SKM-1 (cell line): ENCODE results near the gene ZBTB12.
"Not testable (repeated sequence)": the region's sequence is repeated elsewhere in the genome, so short reads cannot be mapped to it uniquely, and the experiment has no call there.

Source experiments
- DNase-seq: peaks from one replicate; lab custom pipeline; 2025; ENCODE audit not compliant: unreplicated experiment; lab: John Stamatoyannopoulos, UW

ZBTB12 gene

DNA sequence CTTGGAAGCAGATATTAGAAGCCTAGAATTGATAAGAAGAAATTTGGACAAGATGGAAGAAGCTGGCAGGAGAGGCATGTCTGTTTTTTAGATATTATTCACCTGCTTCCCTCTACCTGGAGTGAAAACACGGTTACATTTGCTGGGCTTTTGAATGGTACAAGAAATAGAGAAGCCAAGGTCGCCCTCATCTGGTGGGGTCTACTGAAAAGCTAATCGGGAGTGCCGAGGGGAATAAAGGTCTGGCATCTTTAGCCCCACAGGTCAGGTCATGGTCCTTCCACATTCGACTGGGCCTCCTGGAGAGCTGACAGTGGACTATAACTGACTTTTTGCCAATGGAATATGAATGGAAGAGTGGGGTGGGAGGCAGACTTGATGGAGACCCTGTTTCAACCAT, 21.1 kb upstream of the ZBTB12 start:
- DNase-seq, result no peak

DNA sequence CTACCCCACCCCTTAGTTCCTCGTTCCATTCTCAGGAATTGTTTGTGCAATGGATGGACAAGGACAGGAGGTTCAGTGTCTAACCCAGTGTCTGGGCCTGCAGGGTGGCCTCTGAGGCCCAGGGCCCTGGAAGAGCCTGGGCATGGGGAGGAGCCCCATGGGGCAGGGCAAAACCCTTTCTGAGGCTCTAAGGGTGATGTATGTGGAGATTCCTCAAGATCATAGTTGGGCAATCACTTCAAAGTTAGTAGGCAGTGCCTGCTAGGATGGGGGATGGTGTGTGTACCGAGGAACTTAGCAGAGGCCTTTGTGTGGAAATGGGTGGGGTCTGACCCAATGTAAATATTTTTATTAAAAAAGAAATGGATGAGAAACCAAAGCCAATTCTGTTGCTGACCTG, 18.9 kb upstream of the ZBTB12 start:
- no peak for DNase-seq

DNA sequence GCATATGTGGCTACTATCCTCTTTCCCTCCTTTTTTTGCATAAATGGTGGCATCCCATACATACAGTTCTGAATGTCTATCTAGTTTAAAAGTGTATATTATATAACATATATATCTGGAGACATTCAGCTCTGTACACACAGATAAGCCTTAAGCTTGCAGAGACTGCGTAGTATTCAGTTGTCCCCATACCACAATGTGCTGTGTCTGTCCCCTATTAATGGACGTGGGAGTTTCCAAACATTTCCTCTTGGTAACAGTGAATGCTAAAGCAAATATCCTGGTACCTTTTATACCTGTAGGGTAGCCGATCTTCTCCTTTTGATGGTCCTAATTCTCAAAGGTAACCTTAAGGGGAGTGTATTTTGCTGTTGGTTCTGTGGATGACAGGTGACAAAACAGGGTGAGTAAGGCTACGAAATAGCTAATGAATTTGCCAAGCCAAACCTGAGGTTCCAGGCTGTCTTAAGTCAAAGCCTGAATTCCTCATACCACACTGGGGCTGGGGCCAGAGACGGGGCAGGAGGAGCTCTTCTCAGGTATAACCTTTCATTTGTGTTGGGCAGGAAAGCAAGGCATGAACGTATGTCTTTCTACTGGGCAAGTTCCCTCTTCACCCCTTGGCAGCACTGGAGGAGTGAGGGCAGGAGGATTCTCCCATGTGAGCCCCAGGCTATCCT, 17.9 kb upstream of the ZBTB12 start:
- no peak for DNase-seq

DNA sequence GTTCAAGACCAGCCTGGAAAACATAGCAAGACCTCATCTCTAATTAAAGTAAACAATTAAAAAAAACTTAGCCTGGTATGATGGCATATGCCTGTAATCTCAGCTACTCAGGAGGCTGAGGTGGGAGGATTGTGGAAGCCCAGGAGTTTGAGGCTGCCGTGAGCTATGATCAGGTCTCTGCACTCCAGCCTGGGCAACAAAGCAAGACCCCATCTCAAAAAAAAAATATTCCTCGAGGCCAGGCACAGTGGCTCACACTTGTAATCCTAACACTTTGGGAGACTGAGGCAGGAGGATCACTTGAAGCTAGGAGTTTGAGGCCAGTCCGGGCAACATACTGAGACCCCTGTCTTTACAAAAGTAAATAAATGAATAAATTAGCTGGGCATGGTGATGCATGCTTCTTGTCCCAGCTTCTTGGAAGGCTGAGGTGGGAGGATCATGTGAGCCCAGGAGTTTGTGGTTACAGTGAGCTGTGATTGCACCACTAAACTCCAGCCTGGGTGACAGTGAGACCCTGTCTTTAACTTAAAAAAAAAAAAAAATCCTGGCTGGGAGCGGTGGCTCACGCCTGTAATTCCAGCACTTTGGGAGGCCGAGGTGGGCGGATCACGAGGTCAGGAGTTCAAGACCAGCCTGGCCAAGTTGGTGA, 16.3 kb upstream of the ZBTB12 start:
- DNase-seq, result no peak

DNA sequence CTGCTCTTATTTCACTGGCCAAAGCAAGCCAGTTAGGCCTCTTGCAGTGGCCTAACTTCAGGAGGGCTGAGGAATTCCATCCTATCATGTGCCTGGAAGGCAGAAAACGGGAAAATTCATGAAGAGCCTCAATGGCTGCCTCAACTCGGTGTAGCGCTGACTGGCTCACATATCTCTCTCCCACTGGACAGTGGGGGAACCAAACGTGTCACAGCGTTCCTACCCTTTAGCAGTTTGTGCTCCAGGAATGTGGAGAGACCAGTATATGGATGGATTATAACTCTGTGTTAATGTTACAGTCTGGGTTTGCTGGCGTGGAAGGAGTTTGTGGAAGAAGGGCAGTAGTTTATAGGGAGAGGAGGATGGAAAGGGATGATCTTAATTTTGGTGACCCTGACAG, 13.9 kb upstream of the ZBTB12 start:
- DNase-seq, result no peak

DNA sequence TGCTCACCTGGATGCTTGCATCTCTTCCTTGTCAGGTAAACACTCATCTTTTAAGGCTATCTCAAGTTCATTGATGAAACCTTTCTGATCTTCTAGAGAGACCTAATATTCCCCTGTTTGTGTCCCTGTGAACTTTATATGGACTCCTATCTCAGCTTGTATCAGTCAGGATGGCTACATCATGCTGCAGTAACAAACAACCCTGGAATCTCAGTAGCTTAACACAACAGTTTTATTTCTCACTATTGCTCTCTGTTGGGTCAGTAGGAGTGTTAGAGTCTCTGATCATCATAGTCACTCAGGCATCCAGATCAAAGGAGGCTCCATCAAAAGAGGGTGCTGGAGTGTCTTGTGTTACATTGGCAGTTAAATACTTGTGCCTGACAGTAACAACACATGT, 13.5 kb upstream of the ZBTB12 start:
- no peak for DNase-seq

DNA sequence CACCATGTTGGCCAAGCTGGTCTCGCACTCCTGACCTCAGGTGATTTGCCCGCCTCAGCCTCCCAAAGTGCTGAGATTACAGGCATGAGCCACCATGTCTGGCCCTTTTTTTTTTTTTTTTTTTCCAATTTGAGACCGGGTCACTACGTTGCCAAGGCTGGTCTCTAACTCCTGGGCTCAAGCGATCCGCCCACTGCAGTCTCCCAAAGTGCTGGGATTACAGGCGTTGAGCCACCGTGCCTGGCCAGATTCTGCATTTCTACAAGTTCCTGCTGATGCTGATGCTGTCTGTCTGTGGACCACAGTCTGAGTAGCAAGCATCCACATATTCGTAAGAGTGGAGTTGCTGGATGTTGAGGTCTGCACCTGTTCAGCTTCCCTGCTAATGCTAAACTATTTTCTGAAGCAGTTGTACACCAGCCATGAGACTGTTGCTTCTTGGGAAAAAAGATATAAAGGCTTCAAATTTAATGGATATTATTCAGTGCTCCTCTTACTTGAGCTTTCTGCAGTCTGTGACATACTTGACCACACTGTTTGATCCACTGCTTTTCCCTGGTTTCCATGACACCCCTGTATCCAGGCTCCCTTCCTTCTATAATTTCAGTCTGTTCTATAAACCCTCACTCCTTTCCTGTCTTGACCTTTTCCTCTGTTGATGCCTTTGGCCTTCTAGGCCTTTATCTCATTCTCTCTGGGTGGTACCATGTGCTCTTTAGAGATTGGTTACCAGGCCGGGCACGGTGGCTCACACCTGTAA, 10.1 kb upstream of the ZBTB12 start:
- DNase-seq, result no peak

DNA sequence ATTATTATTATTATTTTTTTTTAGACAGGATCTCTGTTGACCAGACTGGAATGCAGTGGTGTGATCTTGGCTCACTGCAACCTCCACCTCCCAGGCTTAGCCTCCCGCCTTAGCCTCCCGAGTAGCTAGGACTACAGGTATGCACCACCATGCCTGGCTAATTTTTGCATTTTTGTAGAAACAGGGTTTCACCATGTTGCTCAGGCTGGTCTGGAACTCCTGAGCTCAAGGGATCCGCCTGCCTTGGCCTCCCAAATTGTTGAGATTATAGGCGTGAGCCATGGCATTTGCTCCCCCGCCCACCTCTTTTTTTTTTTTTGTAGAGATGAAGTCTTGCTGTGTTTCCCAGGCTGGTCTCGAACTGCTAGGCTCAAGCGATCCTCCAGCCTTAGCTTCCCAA, 7.4 kb upstream of the ZBTB12 start:
- DNase-seq, result not testable (repeated sequence)

DNA sequence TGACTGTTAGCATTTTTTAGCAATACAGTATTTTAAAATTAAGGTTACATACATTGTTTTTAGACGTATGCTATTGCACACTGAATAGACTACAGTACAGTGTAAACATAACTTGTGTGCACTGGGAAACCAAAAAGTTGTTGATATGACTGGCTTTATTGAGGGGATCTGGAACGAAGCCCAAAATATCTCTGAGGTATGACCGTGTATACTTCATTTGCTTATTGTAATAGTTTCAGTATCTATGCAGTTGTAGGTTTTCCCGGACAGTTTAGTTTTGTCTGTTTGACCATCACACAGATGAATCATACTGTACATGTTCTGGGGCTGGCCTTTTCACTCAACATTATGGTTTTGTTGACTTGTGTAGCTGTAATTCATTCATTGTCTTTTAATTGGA, 6.9 kb upstream of the ZBTB12 start:
- no peak for DNase-seq

DNA sequence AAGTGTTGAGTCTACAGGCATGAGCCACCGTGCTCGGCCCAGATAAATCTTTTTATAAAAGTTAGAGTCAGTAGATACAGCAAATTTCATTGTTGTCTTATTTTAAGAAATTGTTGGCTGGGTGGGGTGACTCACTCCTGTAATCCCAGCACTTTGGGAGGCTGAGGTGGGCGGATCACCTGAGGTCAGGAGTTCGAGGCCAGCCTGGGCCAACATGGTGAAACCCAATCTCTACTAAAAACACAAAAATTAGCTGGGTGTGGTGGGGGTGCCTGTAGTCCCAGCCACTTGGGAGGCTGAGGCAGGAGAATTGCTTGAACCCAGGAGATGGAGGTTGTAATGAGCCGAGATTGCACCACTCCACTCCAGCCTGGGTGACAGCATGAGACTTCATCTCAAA, 6.4 kb upstream of the ZBTB12 start:
- not testable (repeated sequence) for DNase-seq

DNA sequence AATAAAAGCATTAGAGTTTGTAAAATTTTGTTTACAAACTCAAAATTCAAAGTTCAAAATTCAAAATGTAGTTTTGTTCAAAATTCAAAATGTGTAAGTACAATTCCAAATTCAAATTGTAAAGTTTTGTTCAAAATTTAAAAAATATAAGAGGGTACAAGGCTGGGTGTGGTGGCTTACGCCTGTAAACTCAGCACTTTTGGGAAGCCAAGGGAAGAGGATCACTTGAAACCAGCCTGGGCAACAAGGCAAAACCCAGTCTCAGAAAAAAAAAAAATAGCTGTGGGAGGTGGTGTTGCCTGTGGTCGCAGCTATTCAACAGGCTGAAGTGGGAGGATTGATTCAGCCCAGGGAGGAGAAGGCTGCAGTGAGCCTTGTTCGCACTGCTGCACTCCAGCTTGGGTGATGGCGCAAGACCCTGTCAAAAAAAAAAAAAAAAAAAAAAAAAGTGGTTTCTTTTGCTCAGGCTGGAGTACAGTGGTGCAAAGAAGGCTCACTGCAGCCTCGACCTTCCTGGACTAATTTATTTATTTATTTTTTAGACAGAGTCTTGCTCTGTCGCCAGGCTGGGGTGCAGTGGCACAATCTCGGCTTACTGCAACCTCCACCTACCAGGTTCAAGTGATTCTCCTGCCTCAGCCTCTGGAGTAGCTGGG, 5.4 kb upstream of the ZBTB12 start:
- DNase-seq, result peak; percentile 71

DNA sequence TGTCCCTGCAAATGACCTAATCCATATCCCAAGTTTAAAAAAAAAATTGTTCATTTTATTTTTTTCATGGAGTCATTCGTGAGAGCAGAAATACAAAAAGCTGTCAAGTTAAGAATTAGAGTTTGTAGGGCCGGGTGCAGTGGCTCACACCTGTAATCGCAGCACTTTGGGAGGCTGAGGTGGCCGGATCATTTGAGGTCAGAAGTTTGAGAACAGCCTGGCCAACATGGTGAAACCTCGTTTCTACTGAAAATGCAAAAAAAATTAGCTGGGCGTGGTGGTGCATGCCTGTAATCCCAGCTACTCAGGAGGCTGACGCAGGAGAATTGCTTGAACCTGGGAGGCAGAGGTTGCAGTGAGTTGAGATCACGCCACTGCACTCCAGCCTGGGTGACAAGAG, 4.8 kb upstream of the ZBTB12 start:
- not testable (repeated sequence) for DNase-seq

DNA sequence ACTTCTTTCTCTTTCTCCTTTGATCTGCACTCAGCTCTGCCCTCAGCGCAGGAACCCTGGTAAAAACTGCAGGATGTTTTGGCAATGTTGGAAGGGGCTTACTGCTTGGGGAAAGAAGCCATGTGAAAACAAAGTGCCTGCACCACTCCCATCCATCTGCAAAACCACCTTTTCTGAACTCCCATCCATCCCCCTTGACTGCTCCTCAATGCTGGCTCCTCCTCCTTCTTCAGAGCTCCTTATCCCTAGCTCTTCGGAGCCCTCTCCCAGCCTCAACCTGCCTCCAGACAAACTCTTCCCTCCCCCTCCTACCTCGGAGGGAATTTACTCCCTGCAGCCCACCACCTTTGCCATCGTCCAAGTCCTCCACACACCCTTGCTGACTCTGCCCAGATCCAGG, 4.2 kb upstream of the ZBTB12 start:
- no peak for DNase-seq

DNA sequence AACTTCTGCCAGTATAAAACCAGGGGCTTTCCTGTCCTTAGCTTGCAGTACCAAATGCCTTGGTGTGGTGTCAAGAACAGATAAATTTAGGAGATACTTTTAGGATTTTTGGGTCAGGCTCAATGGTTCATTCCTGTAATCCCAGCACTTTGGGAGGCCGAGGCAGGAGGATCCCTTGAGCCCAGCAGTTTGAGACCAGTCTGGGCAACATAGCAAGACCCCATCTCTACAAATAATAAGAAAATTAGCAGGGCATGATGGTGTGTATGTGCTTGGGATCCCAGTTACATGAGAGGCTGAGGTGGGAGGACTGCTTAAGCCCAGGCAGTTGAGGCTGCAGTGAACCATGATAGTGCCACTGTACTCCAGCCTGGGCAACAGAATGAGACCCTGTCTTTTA, 3.2 kb upstream of the ZBTB12 start:
- DNase-seq, result no peak

DNA sequence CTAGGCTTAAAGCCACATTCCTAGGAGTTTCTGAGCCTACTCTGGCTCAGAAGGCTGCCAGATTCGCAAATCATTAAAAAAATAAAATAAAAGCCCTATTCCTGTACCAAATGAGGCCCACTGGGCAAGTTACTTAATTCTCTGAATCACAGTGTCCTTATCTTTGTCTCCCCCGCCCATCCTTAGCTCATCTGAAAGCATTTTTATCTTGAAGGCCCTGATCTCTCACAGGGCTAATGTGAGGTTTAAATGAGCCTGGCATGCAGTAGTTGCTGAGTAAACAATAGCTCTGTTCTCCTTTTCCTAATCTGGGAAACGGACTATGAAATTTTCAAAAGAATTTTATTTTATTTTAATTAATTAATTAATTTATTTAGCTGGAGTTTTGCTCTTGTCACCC, 2.1 kb upstream of the ZBTB12 start:
- DNase-seq, result no peak

DNA sequence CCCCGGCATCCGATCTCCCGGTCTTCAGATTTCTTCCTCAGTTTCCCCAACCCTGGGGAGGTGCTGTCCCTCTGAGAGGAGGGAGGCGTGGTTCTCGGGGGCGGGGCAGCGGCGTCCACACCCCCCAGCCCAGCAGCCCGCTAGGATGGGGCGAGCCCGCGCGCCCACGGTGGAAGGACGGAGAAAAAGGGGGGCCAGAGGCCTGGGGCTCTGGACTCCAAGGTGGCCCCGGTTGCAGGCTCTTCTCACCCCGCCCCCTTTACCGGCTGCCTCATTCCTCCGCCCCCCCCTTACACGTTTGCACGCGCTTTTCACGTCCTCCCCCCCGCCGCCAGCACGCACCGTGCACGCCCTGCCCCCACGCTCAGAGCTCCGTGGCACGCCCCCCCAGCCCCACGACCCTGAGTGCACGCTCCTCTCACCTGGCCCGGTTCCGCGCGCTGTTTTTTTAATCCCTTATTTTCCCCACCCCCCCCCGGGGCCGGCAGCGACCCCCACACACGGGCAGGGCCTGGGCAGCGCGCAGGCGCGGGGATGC, 402 bp downstream of the ZBTB12 start:
- DNase-seq, result no peak

DNA sequence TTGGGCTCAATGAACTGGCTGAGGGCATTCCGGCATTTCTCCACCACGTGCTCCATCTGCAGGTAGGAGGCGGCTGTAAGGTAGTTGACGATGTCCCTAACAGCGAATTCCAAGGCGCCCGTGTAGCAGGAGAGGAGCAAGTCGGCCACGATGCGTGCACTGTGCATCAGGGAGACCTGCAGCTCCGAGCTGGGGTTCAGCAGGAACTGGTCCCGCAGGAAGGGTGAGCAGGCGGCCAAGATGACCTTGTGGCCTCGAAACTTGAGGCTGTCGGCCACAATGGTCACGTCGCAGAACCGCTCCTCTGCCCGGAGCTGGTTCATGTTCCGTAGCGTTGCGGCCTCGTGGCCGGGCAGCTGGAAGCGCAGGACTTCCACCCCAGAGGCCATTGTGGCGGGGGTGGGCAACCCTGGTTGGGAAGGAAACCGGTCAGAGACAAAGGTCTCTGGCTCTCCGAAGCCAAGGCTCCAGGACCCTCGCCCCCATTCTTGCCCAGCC, 920 bp downstream of the ZBTB12 start:
- no peak for DNase-seq

DNA sequence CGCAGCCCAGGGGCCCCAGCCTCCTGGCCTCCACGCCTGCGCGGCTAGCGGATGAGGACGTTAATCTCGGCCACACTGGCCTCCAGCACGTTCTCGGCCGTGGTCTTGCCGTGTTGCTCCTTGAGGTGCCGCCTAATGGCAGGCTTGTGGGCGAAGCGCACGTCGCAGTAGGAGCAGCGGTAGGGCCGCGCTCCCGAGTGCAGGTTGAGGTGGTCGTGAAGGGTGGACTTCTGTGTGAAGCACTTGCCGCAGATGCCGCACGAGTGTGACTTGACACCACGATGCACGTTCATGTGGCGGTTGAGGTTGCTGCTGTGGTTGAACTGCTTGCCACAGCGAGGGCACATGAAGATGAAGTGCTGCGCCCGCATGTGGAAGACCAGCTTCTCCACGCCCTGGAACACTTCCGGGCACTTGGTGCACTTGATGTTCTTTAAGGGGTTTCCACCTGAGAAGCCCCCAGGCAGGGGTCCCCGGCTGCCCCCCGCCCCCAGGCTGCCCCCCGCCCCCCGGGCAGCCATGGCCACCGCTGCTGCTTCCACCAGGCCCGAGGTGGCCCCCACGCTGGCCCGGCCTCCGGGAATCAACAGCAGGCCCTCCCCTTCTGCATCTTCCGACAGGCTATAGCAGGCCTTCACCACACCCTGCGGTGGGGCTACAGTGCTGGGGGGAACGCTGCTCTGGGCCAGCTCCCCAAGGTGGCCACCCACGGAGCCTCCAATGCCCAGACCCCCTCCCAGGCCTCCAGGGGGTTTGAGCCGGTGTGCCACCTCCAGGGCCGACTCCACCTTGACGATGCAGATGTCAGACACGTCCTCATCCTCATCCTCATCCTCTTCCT, 1.8 kb downstream of the ZBTB12 start:
- DNase-seq, result no peak

DNA sequence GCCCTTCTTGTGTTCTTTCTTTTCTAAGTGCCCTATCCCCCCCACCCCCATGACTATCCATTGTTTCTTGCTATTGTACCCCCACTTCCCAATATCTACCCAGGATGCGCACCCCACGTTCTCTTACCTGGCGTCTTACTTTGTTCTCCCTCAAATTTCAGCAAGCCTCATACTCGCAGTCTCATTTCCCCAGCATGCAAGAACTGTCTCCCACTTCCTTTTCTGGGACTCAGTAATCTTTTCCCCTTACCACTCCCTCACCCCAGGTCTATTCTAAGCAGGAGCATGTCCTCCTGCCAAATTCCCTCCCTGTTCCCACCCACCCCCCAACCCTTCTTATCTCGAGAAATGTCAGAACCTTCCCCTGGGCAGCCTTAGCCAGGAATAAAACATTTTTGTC, 2.7 kb downstream of the ZBTB12 start:
- no peak for DNase-seq

DNA sequence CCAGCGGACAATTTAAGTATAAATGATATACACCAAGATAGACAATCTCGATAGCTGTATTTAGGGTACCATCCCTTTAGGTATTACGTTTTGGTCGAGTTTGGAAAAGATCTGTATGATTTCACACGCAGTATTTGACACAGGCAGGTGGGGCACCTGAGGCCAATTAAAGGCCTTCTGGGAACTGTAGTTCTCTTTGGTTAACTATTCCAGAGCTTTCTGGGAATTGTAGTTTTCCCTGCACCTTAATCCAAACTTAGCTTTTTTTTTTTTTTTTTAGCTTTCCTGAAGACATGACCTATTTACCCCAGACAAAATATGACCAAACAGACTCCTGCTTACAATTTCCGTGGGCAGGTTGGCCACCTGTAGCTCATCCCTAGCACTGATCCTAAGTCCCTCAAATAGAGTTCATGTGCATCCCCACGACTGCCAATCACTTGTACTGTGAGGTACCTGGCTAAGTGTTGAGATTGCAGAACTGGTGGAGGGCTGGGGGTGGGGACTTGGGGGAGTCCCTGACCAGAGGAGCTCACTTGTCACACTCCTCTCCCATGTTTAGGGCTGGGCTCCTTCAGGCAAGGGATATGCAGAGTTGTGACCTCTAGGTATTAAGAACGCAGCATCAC, 3.4 kb downstream of the ZBTB12 start:
- DNase-seq, result peak; percentile 13
